Right lobe of liver (tissue), 6 donors: Measurements from ENCODE around the gene SERPINB13. TPM values are rescaled to one million over a fixed set of nuclear protein-coding genes. Genes with fewer than 3 reads are reported as not detected.
"Not testable (repeated sequence)": the region's sequence is repeated elsewhere in the genome, so short reads cannot be mapped to it uniquely, and the experiment has no call there.

ENCODE experiments used
- ATAC-seq, 4 donors: fragments of 200-7000 bp; cut with Tn5 transposase; one replicate each; pipeline ENCODE4 v1.9.1; 2020; ENCODE audit warnings: mild to moderate bottlenecking in 4 of 4, moderate library complexity in 4 of 4
- DNase-seq, 3 donors: peaks; one replicate each; pipeline ENCODE4 v3.0.0-alpha.2; 2020
- H3K27ac ChIP-seq, 3 donors: fragments of 200-600 bp; one replicate each; pipeline ENCODE4 v1.8.0; 2022
- H3K27me3 ChIP-seq, 2 donors: fragments of 200-600 bp; one replicate each; pipeline ENCODE4 v1.8.0; 2022
- H3K36me3 ChIP-seq, 4 donors: fragments of 200-600 bp; sonication (generic) in 1 of 4; one replicate each; pipeline versions ENCODE4 v1.5.1 to v1.8.0; 2017 to 2022; ENCODE audit warnings: control low read depth in 1 of 4
- H3K4me1 ChIP-seq, 4 donors: fragments of 200-600 bp; sonication (generic) in 1 of 4; one replicate each; pipeline versions ENCODE4 v1.5.1 to v1.8.0; 2017 to 2022; ENCODE audit warnings: control low read depth in 1 of 4
- H3K4me3 ChIP-seq, 3 donors: fragments of 200-600 bp; one replicate each; pipeline ENCODE4 v1.8.0; 2022
- H3K9me3 ChIP-seq, 4 donors: fragments of 200-600 bp; sonication (generic) in 1 of 4; one replicate each; pipeline versions ENCODE4 v1.5.1 to v1.8.0; 2017 to 2022; ENCODE audit warnings: control low read depth in 1 of 4
- POLR2A ChIP-seq: fragments of 450-650 bp; IDR thresholded peaks from one replicate; pipeline ENCODE4 v1.6.1; 2017; ENCODE audit warnings: antibody characterized with exemption, mild to moderate bottlenecking
- WGBS: methylation state at CpG from one replicate; pipeline ENCODE4 v1.1.6; 2018; ENCODE audit warnings: low coverage, low lambda C conversion rate; ENCODE audit not compliant: insufficient coverage; ENCODE audit errors: missing lambda C conversion rate; 5-methylcytosine and 5-hydroxymethylcytosine counted together
- intact Hi-C, 2 donors: fragments of 100-400 bp; cut with DNase I; formaldehyde crosslinking; loops; one replicate each; pipeline versions ENCODE4 v1.11.2 to v1.14.1; 2022
- total RNA-seq, 6 experiments: library from RNA; depleted of rRNA in 2 of 6; stranded (reverse); fragments of >200 nt in 2 of 6; fragmentation: NEBNext Ultra II Directional in 3 of 6; extraction: Animal tissue kit (Norgen Biotek cat#: 25700) in 3 of 6; gene quantifications; one replicate each; pipeline versions ENCODE4 v1.1.0 to v1.2.4, GENCODE V29; 2016 to 2023
- TF ChIP-seq, protein P1 (sequence below), 4 donors: fragments of 200-600 bp in 3 of 4; fragments of 450-650 bp in 1 of 4; IDR thresholded peaks; one replicate each; pipeline versions ENCODE4 v1.5.1 to v1.8.0; 2016 to 2022; ENCODE audit warnings: antibody characterized with exemption in 4 of 4, mild to moderate bottlenecking in 2 of 4
- donor health status: DM: no; HTN: yes; CAD: no.
- donor health status: DM: no; HTN: no; CAD: no.
- donor health status: DM: no; HTN: no; CAD: no.
- donor health status: DM: no; HTN: yes; CAD: no.
- donor health status: DM: no; HTN: yes; CAD: no.

SERPINB13 gene
- total RNA-seq, 6 experiments from 2014 or later = not detected

DNA sequence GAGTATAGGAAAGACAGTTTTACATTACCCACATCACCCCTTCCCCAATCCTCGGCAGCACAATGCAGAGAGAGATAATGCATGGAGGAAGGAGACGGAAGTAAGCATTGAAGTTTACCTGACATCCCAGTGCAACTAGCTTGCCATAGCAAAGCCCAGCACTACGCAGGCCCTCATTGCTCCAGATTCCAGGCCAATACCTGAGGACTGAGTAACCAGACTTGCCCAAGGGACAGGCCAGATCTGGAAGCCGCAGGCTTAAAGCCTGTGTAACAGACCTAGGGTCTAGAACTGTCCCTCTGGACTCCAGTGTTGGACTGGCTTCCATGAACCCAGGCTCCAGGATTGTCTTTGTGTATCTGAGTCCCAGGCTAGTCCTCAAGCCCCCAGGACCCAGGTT lies 39.3 kb downstream of the SERPINB13 start:
- no peaks in the 10 kb centered on the region for H3K4me1 ChIP-seq
- H3K9me3 ChIP-seq = no peaks in the 10 kb centered on the region
- no peaks in the 10 kb centered on the region for H3K36me3 ChIP-seq
- intact Hi-C loops = no loop called here
- H3K27ac ChIP-seq = no peak overlapping the region
- H3K27me3 ChIP-seq = no peaks in the 10 kb centered on the region
- no peak overlapping the region for H3K4me3 ChIP-seq
- ATAC-seq (peak in 1 of 4 donors; percentile 22), DNase-seq (no peak)
- TF ChIP-seq POLR2A = no peak
- TF ChIP-seq, protein P1, sequence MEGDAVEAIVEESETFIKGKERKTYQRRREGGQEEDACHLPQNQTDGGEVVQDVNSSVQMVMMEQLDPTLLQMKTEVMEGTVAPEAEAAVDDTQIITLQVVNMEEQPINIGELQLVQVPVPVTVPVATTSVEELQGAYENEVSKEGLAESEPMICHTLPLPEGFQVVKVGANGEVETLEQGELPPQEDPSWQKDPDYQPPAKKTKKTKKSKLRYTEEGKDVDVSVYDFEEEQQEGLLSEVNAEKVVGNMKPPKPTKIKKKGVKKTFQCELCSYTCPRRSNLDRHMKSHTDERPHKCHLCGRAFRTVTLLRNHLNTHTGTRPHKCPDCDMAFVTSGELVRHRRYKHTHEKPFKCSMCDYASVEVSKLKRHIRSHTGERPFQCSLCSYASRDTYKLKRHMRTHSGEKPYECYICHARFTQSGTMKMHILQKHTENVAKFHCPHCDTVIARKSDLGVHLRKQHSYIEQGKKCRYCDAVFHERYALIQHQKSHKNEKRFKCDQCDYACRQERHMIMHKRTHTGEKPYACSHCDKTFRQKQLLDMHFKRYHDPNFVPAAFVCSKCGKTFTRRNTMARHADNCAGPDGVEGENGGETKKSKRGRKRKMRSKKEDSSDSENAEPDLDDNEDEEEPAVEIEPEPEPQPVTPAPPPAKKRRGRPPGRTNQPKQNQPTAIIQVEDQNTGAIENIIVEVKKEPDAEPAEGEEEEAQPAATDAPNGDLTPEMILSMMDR (IDR thresholded peaks at IDR 0.05) = no peak
- WGBS = 29% methylated on average over 1 of the region's 4 CpGs

GRCh38 chr18:63627819-63628218 lies 40.7 kb downstream of the SERPINB13 start:
- H3K9me3 ChIP-seq = no peaks in the 10 kb centered on the region
- no peak for DNase-seq
- no peak overlapping the region for H3K4me3 ChIP-seq
- TF ChIP-seq POLR2A = no peak
- TF ChIP-seq, protein P1 (IDR thresholded peaks at IDR 0.05) = no peak
- no peak overlapping the region for H3K27ac ChIP-seq
- no peaks in the 10 kb centered on the region for H3K4me1 ChIP-seq
- intact Hi-C loops = no loop called here
- no peaks in the 10 kb centered on the region for H3K36me3 ChIP-seq
- H3K27me3 ChIP-seq = no peaks in the 10 kb centered on the region
- ATAC-seq = no peak

DNA sequence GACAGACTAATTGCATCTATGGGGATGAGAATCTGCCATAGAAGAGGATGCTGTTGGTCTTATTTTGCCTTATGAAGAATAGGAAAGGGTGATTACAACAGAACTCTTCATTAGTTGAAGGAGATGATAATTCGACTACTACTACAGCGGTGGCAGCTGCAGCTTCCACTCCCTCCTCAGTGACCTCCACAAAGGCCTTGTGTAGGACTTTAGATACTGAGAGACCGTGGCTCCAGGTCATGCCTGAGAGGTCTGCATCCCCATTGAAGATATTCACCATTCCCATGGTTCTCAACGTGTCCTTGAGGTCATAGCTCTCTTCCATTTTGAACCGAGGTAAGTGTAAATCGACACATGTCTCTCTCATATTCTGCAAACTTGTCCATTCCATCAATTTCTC lies 50.6 kb downstream of the SERPINB13 start:
- TF ChIP-seq, protein P1 (IDR thresholded peaks at IDR 0.05) = no peak
- TF ChIP-seq POLR2A = no peak

DNA sequence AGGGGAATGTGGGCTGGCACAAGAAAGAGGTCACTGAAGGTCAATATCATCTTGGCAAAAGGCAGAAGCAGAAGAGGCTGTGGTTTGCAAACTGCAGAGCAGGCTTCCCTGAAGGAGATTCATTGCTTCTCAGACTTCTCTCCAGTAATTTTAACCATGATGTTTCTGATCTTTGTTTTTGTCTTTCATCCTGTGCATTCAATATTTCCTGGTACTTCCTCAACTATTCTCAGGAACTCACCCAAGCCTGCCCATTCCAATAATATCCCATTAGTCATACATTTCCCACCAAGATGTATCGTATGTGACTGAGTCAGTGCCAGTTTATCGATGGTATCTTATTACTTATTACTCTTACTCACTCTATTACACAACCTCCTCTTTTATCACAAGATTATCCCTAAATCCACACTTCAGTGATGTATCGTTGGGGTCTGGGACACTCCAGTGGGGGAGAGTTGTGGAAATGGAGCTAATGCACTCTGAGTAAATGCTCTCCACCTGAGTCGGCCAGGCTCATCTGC lies 54.1 kb downstream of the SERPINB13 start:
- H3K27ac ChIP-seq, ATAC-seq, H3K4me1 ChIP-seq, H3K36me3 ChIP-seq, DNase-seq, intact Hi-C loops, H3K27me3 ChIP-seq, H3K9me3 ChIP-seq, H3K4me3 ChIP-seq: not testable (repeated sequence)
- 76% methylated on average over 4 of the region's 4 CpGs for WGBS

More for the DNA sequence above, 50.6 kb downstream of the SERPINB13 start:
- H3K4me3 ChIP-seq = no peak overlapping the region
- no peak overlapping the region for H3K27ac ChIP-seq
- H3K4me1 ChIP-seq = no peaks in the 10 kb centered on the region
- DNase-seq = no peak
- no peaks in the 10 kb centered on the region for H3K9me3 ChIP-seq
- no peak for ATAC-seq
- no peaks in the 10 kb centered on the region for H3K27me3 ChIP-seq
- 74% methylated on average over 5 of the region's 6 CpGs for WGBS
- H3K36me3 ChIP-seq = no peaks in the 10 kb centered on the region
- intact Hi-C loops = no loop called here

DNA sequence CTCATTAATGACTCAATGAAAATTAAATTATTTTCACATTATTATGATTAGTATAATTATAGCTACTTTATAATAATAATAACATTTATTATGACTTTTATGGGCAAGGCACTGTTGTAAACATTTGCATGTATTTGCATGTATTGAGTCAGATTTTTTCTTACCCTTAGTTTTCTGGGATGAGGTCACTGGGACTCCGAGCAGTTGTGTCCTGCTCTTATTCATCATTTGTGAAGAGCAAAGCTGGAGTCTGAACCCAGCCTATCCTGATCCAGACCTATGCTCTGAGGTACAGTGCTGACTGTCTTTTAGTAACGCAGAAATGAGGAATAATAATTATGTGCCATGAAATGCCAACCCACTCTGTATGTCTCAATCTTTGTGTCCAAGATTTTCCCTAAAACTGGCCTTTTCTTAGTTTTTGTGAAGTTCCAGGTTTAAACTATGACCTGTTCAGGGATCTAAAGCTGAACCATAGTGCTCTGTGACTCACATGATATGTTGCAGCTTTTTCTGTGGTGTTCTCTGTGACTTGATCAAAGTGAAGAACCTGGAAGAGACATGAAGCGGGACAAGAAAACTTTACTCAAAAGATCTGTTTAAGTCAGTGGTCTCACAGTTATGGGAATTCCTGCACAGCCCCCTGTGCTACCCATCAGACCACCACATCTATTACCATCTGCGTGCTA lies 55.7 kb downstream of the SERPINB13 start:
- H3K27me3 ChIP-seq, H3K27ac ChIP-seq, ATAC-seq, H3K36me3 ChIP-seq, H3K4me3 ChIP-seq, H3K4me1 ChIP-seq, DNase-seq, H3K9me3 ChIP-seq, intact Hi-C loops: not testable (repeated sequence)
- WGBS = 76% methylated on average over 4 of the region's 4 CpGs

DNA sequence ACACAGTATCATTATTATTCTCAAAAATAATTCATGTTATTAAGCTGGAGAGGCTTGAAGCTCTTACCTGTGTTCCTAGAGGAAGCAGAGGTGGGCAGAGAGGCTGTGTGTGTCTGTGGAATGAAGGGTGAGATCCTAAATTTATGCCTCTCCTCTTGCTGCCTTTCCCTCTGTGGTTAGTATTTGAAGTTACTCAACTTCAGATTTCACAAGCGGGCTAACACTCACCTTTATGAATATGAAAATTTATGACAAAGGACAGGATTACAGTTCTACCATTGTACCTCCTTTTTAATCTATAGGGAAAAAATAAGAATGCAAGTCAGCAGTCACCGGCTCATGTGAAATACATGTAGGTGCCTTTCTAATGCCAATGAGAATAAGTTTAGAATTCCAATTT lies 57.0 kb downstream of the SERPINB13 start, which contains the start of gene SERPINB4:
Gene SERPINB4 (minus strand): TSS at position 115 of the 400 bp plus-strand sequence. CDS start 679 bp downstream, outside the sequence.
- H3K4me3 ChIP-seq, H3K9me3 ChIP-seq, intact Hi-C loops, ATAC-seq, H3K27me3 ChIP-seq, H3K27ac ChIP-seq, DNase-seq, H3K4me1 ChIP-seq, H3K36me3 ChIP-seq: not testable (repeated sequence)
- 56% methylated on average over 1 of the region's 2 CpGs for WGBS

GRCh38 chr18:63644694-63645093 lies 57.6 kb downstream of the SERPINB13 start:
- WGBS = 92% methylated on average over 1 of the region's 1 CpG

More at GRCh38 chr18:63644694-63645093, 57.6 kb downstream of the SERPINB13 start:
- H3K27ac ChIP-seq, H3K4me3 ChIP-seq, ATAC-seq, H3K9me3 ChIP-seq, H3K4me1 ChIP-seq, intact Hi-C loops, H3K27me3 ChIP-seq, DNase-seq, H3K36me3 ChIP-seq: not testable (repeated sequence)
